Measurements from ENCODE around the gene PLCB3. TPM values are rescaled to one million over a fixed set of nuclear protein-coding genes. Genes with fewer than 3 reads are reported as not detected.

Gene PLCB3
- total and polyA plus RNA-seq, 10 of the 15 experiments (the other 5 are each of a cell fraction or from before 2014, with no cell fraction given), result 0.03 to 10.3 (median 3.3) TPM

GRCh38 chr11:64245797-64246620, 5.3 kb upstream of the PLCB3 start:
- Histone ChIP-seq H2AFZ (ENCODE audit: control insufficient read depth, low read depth, low read length) (0 out of 2 replicates have a peak overlapping the region, but pooled peaks have one; percentile 3), H3K27ac (ENCODE audit: control insufficient read depth, insufficient read depth) (peak overlapping the region; percentile 90), H3K79me2 (ENCODE audit: control insufficient read depth, insufficient read depth, low read length) (peaks cover 38% of the 10 kb centered on the region), H3K4me3 (peak overlapping the region; percentile 91), H4K20me1 (ENCODE audit: control insufficient read depth, insufficient read depth) (no peaks in the 10 kb centered on the region), H3K9ac (ENCODE audit: control insufficient read depth, insufficient read depth, low read length) (peak overlapping the region; percentile 92), H3K36me3 (ENCODE audit: control insufficient read depth in 2 of 2, insufficient read depth in 2 of 2, low read length in 1 of 2) (peaks cover 0 to 10% of the 10 kb centered on the region in 2 experiments; a peak in 2 of 4 replicates), H3K9me3 (replicated peaks; ENCODE audit: control insufficient read depth, insufficient read depth, low read length) (no peaks in the 10 kb centered on the region), H3K4me1 (ENCODE audit: control insufficient read depth, insufficient read depth, low read length) (peaks cover 14% of the 10 kb centered on the region), H3K4me2 (ENCODE audit: control insufficient read depth, insufficient read depth) (peak overlapping the region; percentile 80), H3K27me3 (replicated peaks in 1 of 2; ENCODE audit: control insufficient read depth in 2 of 2, insufficient read depth in 2 of 2, low read length in 1 of 2) (no peaks in the 10 kb centered on the region)
- in situ Hi-C loops (cut with MboI), result loop anchor here (25.0 kb wide), 1 partner anchor 1616 kb away; the partner anchor contains the start of genes CFL1, EFEMP2 and MUS81
- ATAC-seq (no peak), FAIRE-seq (no peak), DNase-seq (ENCODE audit: low read depth, low spot score) (no peak)
- ChIA-PET SMC1A (ENCODE audit: uncharacterized antibody, unreplicated experiment) (interaction anchor here (1.0 to 2.0 kb wide), 4 partner anchors 11 to 42 kb away, joined by 3 to 7 read pairs (median 4); partner anchors contain the start of gene FERMT3), POLR2A (interaction anchor here (0.5 to 7.4 kb wide), 11 partner anchors 10 to 80 kb away, joined by 3 to 82 read pairs (median 6); partner anchors contain the start of genes BAD, DNAJC4, ESRRA and FERMT3), RAD21 (ENCODE audit: unreplicated experiment) (interaction anchor here (0.6 to 8.6 kb wide), 6 partner anchors 9 to 109 kb away, joined by 3 to 104 read pairs (median 3); partner anchors contain the start of genes FERMT3 and VEGFB), CTCF (interaction anchor here (0.7 to 6.2 kb wide), 9 partner anchors 19 to 86 kb away, joined by 3 to 66 read pairs (median 5); partner anchors contain the start of genes CATSPERZ, FERMT3, NUDT22 and TRPT1)
- under 1% methylated on average over 46 of the region's 46 CpGs for WGBS (ENCODE audit: insufficient coverage, insufficient replicate concordance, low lambda C conversion rate, missing lambda C conversion rate)
- TF ChIP-seq NR2F1 (conservative IDR thresholded peaks at IDR 0.05), result 0 out of 2 replicates have a peak, but pooled peaks have one; percentile 57
- TF ChIP-seq NBN (IDR thresholded peaks at IDR 0.05), result no peak
- TF ChIP-seq POLR2A (IDR thresholded peaks at IDR 0.05; ENCODE audit: low read depth, low read length), result peak; percentile 35
- TF ChIP-seq DPF2 (IDR thresholded peaks at IDR 0.05), result 0 out of 2 replicates have a peak, but pooled peaks have one; percentile 8
- TF ChIP-seq NFIC (IDR thresholded peaks at IDR 0.05; ENCODE audit: low read depth, low read length), result no peak
- 0 out of 2 replicates have a peak, but pooled peaks have one; percentile 53 for TF ChIP-seq SMAD5 (IDR thresholded peaks at IDR 0.05; ENCODE audit: low read depth)
- peak; percentile 12; the same call in 1 of the 2 replicates for TF ChIP-seq MXI1 (IDR thresholded peaks at IDR 0.05; ENCODE audit: low read depth, low read length)
- peak; percentile 61; the same call in 1 of the 2 replicates for TF ChIP-seq LARP7 (IDR thresholded peaks at IDR 0.05)
- BruUV-seq (replicated peaks), result no TSS peak
- intact Hi-C loops (cut with micrococcal nuclease; ENCODE audit: unreplicated experiment), result no loop called here
